ENCODE data around the gene MYBBP1A. TPM values are rescaled to one million over a fixed set of nuclear protein-coding genes. Genes with fewer than 3 reads are reported as not detected.

The MYBBP1A gene
- total RNA-seq, 1 donor from 2014 or later: 45.1 TPM

DNA sequence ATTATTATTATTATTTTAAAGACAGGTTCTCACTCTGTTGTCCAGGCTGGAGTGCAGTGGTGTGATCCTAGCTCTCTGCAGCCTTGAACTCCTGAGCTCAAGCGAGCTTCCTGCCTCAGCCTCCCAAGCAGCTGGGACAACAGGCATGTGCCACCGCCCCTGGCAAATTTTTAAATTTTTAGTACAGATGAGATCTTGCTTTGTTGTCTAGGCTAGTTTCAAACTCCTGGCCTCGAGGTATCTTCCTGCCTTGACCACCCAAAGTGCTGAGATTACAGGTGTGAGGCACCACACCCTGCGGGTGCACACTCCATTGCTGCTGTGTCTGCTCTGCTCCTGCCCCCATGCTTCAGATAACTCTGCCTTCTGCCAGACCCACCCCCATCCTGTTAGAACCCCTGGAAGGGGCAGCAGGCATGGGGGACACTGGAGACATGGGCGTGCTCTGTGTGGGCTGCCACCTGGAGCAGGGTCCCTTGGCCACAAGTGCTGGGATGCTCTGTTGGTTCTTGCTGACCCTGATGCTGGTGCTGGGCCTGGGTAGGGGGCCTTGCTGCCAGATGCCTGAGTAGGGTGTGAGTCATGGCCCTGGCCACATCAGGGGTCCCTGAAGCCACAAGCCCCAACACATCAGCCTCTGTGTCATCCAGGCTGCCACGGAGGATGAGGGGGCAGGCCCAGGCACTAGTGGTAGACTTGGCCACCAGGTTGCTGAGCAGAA lies 2.6 kb upstream of the MYBBP1A start:
- no peak for ATAC-seq
- intact Hi-C loops (cut with DNase I): no loop called here
- DNase-seq (ENCODE audit: low spot score): no peak

DNA sequence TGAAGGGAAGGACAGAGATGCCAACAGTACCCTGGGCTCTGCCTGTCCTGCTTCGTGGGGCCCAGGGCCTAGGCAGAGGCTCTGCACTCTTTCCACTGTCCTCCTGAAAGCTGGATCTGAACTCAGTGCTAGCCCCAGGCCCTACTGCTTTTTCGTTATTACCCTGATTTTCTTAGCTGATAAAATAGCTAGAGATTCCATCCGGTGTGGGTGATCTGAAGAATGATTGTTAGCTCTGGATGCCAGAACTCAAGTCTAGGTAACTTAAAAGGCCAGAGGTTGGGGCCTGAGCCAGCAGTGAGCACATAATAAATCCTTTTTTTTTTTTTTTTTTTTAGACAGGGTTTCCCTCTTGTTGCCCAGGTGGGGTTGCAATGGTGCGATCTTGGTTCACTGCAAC lies 1.8 kb upstream of the MYBBP1A start:
- no peak for DNase-seq (ENCODE audit: low spot score)
- intact Hi-C loops (cut with DNase I): no loop called here

GRCh38 chr17:4555873-4556759 lies 932 bp upstream of the MYBBP1A start:
- DNase-seq (ENCODE audit: low spot score): no peak
- intact Hi-C loops (cut with DNase I): no loop called here
- ATAC-seq: no peak

More for the DNA sequence above, 1.8 kb upstream of the MYBBP1A start:
- no peak for ATAC-seq

GRCh38 chr17:4554441-4554996 lies 665 bp downstream of the MYBBP1A start:
- DNase-seq (ENCODE audit: low spot score) (peak; percentile 63), ATAC-seq (peak; percentile 1)
- intact Hi-C loops (cut with DNase I): no loop called here

- ATAC-seq: no peak
- intact Hi-C loops (cut with DNase I): no loop called here
- DNase-seq (ENCODE audit: low spot score): no peak
These were observed 1.5 kb downstream of the MYBBP1A start for GRCh38 chr17:4553669-4554068.

DNA sequence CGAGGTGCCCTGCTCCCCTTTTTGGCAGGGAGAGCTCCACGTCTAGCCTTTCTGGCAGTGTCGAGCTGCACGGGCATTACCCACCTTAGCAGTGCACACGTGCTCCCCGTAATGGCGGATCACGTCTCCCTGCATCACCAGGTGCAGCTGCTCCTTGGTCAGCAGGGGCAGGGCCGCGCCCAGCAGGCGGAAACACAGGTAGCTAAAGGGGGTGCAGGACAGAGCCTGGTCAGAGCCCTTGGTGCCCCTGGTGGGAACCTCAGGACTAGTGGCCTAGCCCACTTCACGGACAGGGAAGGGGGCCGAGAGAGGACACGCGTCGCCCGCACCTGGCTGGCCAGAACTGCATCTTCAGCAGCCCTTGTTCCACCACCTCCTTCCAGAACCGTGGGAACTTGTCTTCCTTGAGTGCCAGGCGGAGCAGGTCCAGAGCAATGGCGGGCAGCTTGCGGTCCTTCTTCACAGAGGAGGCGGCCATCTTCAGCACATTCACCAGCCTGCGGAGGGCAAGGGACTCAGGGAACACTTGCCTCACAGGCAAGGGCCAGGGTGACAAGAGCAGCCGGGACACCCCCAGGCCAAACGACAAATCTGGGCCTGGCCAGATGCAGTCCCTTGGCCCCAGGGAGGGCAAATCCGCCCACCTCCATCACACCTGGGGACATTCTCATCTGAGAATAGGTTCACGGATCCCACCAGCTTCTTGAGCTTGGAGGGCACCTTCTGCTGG lies 3.2 kb downstream of the MYBBP1A start:
- no peak for DNase-seq (ENCODE audit: low spot score)
- ATAC-seq: no peak
- intact Hi-C loops (cut with DNase I): no loop called here

DNA sequence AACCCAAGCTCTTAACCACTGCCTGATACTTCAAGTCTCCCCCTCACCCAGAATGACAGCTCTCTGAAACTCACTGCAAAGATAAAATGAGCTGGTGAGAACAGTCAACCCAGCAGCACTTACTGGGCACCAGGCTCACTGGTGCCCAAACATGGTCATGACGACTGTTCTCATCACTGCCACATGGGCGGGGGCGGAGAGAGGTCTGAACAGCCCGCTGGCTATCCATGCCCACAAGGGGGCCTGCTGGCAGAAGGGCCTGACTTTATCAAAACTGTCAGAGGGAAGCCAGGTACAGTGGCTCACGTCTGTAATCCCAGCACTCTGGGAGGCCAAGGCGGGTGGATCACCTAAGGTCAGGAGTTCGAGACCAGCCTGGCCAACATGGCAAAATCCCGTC lies 4.0 kb downstream of the MYBBP1A start:
- no peak for ATAC-seq
- DNase-seq (ENCODE audit: low spot score): no peak
- intact Hi-C loops (cut with DNase I): no loop called here

GRCh38 chr17:4550534-4551039 lies 4.6 kb downstream of the MYBBP1A start:
- intact Hi-C loops (cut with DNase I): no loop called here
- no peak for ATAC-seq

DNA sequence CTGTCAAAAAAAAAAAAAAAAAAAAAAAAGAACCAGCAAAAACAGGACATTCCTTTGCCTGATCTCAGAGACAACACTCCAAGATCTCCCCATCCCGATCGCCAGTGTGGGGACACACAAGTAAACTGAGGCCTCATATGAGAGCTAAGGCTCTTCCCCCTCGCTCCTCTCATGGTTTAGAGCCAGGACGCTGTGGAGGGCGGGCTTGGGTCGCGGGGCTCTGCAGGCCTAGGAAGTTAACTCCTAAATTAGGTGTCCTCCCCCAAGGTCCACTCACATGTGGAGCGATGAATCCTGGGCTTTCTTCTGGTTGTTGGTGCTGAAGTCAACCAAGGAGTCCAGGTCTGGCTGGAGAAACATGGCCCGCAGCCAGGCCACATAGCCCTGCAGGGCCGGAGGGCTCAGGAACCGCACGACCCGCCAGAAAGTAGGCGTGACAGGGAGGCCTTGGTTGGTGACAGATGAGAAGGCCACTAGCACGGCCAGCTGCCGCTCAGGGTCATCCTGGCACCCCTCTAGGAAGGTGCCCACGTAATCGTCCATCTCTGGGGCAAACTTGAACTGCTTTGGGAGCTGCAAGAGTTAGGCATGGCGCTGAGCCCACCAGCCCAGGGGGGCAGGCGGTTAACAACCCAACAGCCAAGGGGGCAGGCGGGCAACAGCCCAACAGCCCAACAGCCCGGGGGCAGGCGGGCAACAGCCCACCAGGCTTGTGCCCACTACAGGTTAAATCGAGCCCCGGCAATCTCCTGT lies 5.2 kb downstream of the MYBBP1A start:
- no peak for DNase-seq (ENCODE audit: low spot score)
- ATAC-seq: no peak
- intact Hi-C loops (cut with DNase I): no loop called here

More at GRCh38 chr17:4550534-4551039, 4.6 kb downstream of the MYBBP1A start:
- no peak for DNase-seq (ENCODE audit: low spot score)

GRCh38 chr17:4548721-4549531 lies 6.3 kb downstream of the MYBBP1A start:
- no peak for ATAC-seq
- DNase-seq (ENCODE audit: low spot score): no peak
- intact Hi-C loops (cut with DNase I): no loop called here

DNA sequence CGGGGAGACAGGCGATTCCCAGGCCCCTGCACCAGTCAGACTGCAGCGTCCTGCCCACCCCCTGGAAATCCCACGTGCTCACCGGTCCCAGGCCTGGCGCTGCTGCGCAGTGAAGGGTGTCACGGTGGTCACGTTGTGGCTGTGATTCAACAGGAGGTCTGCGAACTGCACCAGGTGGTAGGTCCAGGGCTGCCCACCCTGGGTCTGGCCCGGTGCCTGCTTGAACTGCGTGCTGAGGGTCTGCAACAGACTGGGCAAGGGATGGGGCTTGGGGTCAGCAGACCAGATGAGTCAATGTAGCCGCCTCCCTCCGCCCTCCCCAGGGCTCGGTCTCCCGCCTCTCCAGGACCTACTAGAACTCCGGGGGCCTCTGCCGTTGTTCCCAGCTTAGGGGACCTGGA lies 7.1 kb downstream of the MYBBP1A start:
- intact Hi-C loops (cut with DNase I): no loop called here
- ATAC-seq: no peak
- no peak for DNase-seq (ENCODE audit: low spot score)

- ATAC-seq: no peak
- intact Hi-C loops (cut with DNase I): no loop called here
- no peak for DNase-seq (ENCODE audit: low spot score)
These were observed 7.9 kb downstream of the MYBBP1A start for GRCh38 chr17:4547118-4547906.

DNA sequence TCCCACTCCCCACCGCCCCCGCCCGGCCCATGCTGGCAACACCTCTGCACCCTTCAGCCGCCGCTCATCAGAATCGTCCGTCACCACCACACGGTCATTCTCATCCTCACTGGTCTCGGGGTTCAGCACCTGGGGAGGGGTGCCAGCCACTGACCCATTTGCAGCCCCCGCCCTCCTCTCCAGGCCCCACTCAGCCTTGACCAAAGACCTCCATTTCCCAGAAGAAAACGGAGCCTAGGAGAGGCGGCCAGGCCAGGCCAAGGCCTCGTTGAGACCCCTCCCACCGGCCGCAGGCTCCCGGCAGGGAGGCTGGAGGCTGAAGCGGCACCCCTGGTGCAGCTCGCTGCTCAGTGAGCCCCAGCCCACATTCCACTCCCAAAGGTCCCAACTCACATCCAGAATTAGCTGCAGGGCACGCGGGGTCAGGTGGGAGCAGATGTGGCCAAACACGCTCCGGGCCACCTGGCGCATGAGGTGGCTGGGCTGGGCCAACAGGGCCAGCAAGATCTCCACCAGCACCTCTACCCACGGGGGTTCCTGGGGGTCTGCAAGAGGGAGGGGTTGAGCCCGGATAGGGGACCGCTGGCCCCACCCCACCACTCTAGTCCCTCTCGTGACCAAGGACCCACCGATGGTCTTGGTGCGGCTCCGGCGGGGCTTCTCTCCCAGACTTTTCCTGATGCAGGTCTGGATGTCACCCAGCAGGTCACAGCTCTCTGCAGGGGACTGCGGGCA lies 9.8 kb downstream of the MYBBP1A start:
- ATAC-seq (no peak), DNase-seq (ENCODE audit: low spot score) (no peak)
- intact Hi-C loops (cut with DNase I): no loop called here

GRCh38 chr17:4544951-4545216 lies 10.3 kb downstream of the MYBBP1A start:
- intact Hi-C loops (cut with DNase I): no loop called here

DNA sequence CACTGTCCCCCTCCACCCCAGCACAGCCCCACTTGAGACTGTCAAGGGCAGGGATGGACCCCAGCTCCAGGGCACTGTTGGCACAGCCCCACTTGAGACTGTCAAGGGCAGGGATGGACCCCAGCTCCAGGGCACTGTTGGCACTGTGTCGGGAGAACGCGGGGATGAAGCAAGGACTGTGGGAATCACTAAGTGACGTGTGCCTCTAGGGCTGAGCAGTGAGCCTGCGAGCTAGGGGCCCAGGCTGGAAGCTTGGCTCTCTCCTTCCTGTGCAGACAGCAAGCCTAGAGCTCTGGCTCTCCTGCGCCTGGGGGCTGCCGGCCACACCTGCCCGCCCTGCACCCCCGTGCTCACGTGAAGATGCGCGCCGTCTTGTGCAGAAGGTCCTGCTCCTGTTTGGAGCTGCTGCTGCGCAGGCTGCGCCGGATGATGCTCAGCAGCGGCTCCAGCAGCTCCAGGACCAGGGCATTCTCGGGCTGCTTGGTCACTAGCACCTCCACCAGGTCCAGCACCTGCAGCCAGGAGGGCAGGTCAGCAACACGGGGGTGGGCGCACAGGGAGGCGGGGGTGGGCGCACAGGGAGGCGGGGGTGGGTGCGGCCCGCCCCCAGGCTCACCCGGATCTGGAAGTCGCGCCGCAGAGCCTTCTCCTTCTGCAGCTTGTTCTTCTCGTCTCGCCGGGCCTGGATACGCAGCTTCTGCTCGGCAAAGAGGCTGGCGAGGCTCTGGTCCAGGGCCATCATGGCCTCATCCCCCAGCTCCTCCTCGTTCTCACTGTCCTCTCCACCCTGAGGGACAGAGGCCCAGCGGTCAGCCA lies 10.8 kb downstream of the MYBBP1A start:
- ATAC-seq (no peak), DNase-seq (ENCODE audit: low spot score) (no peak)
- intact Hi-C loops (cut with DNase I): no loop called here

More at GRCh38 chr17:4544951-4545216, 10.3 kb downstream of the MYBBP1A start:
- ATAC-seq: no peak
- no peak for DNase-seq (ENCODE audit: low spot score)

- intact Hi-C loops (cut with DNase I): no loop called here
- ATAC-seq: no peak
- DNase-seq (ENCODE audit: low spot score): no peak
These were observed 11.6 kb downstream of the MYBBP1A start for GRCh38 chr17:4543557-4544026.

Data from sciatic nerve (tissue), 2 donors.